HUES64 (cell line): ENCODE data around the gene SLC37A2.

Source experiments
- H3K27ac ChIP-seq: 2 replicates; pipeline ENCODE4 v1.7.0; 2013; ENCODE audit warnings: low read depth, low read length, inconsistent platforms
- H3K27me3 ChIP-seq: 2 replicates; pipeline ENCODE4 v1.6.1; 2013; ENCODE audit warnings: mild to moderate bottlenecking, low read length; ENCODE audit not compliant: insufficient read depth
- H3K36me3 ChIP-seq: 2 replicates; pipeline ENCODE4 v1.6.1; 2013; ENCODE audit warnings: mild to moderate bottlenecking, low read length; ENCODE audit not compliant: insufficient read depth
- H3K4me1 ChIP-seq: 2 replicates; pipeline ENCODE4 v1.6.1; 2013; ENCODE audit warnings: mild to moderate bottlenecking, low read length, moderate library complexity; ENCODE audit not compliant: insufficient read depth
- H3K4me3 ChIP-seq: 2 replicates; pipeline ENCODE4 v1.5.1; 2013; ENCODE audit warnings: mild to moderate bottlenecking, low read length, moderate library complexity
- H3K9ac ChIP-seq: 2 replicates; pipeline ENCODE4 v1.6.1; 2013; ENCODE audit warnings: mild to moderate bottlenecking, low read depth, low read length
- H3K9me3 ChIP-seq: 2 replicates; pipeline ENCODE4 v1.6.1; 2013; ENCODE audit warnings: low read depth, low read length; ENCODE audit not compliant: insufficient read depth
- WGBS: fragments of 150-250, 120-280 bp; methylation state at CpG from one replicate; pipeline ENCODE4 v1.1.7; 2013; ENCODE audit warnings: missing lambda C conversion rate; 5-methylcytosine and 5-hydroxymethylcytosine counted together

The SLC37A2 gene

GRCh38 chr11:125111343-125112207 is 48.5 kb downstream of the SLC37A2 start, which contains the start of gene TMEM218:
TMEM218 (minus strand) TSS chr11:125111626; CDS start chr11:125102241, 9,385 bp downstream.
- Histone ChIP-seq H3K9me3 (peaks cover 7% of the 10 kb centered on the region), H3K4me3 (peak within 1 kb of the TSS; percentile 96), H3K27me3 (peaks cover 2% of the 10 kb centered on the region; the same call in 1 of the 2 replicates), H3K9ac (peak within 1 kb of the TSS; percentile 74), H3K36me3 (peaks cover 10% of the 10 kb centered on the region; the same call in 1 of the 2 replicates), H3K27ac (peak within 1 kb of the TSS; percentile 47), H3K4me1 (peaks cover 7% of the 10 kb centered on the region; the same call in 1 of the 2 replicates)
- WGBS, result 5% methylated on average over 49 of the region's 49 CpGs

DNA sequence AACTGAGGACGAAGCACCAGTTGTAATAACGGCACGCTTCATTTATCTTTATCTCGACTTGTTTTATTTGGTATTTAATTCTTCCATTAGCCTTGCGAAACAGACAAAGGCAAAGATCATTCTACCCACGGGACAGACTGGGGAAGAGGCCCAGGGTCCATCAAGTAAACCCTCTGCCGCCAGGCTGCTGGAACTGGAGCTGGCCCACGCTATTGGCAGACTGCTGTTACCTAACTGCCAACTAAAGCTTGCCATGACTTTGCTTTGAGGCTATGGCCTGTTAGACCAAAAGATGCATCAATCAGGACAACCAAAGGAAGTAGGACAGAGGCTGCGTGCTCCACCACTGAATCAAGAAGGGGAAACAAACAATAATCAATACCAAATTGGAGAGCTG is 49.1 kb downstream of the SLC37A2 start:
- Histone ChIP-seq H3K4me1 (peaks cover 7% of the 10 kb centered on the region; the same call in 1 of the 2 replicates), H3K36me3 (peaks cover 5% of the 10 kb centered on the region; the same call in 1 of the 2 replicates), H3K9me3 (peaks cover under 1% of the 10 kb centered on the region), H3K9ac (no peak overlapping the region), H3K27ac (no peak overlapping the region), H3K4me3 (peak overlapping the region; percentile 44), H3K27me3 (peaks cover 8% of the 10 kb centered on the region; the same call in 1 of the 2 replicates)
- WGBS, result 91% methylated on average over 9 of the region's 9 CpGs

DNA sequence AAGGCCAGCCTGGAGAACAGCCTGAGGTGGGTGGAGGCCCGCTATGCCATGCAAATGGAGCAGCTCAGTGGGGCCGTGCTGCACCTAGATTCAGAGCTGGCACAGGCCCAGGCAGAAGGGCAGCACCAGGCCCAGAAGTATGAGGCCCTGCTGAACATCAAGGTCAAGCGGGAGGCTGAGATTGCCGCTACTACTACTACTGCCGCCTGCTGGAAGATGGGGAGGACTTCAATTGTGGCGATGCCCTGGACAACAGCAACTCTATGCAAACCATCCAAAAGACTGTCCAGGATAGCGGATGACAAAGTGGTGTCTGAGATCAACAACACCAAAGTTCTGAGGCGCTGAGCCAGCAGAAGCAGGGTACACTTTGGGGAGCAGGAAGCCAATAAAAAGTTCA is 51.4 kb downstream of the SLC37A2 start:
- Histone ChIP-seq H3K9ac (no peak overlapping the region), H3K4me3 (no peak overlapping the region), H3K27me3 (peaks cover 14% of the 10 kb centered on the region; the same call in 1 of the 2 replicates), H3K9me3 (no peaks in the 10 kb centered on the region), H3K27ac (no peak overlapping the region), H3K36me3 (no peaks in the 10 kb centered on the region), H3K4me1 (peaks cover 7% of the 10 kb centered on the region; the same call in 1 of the 2 replicates)
- WGBS, result 78% methylated on average over 8 of the region's 8 CpGs

DNA sequence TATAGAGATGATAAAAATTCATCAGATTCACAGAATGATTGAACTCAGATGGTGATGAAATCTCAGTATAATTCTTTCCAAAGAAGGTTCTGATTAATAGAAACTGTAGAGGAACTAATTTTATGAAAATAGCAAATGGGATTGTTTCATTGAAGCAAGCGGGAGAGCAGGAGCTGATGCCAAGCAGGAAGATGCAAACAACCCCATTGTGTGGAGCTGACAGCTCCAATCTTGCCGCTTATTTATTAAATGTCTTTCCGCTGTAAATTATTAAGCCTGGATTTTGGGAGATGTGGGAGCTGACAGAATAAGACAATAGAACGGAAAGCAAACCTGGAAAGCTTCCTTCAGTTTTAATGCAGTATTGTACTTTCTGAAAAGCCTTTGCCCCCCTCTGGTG is 54.3 kb downstream of the SLC37A2 start:
- Histone ChIP-seq H3K36me3 (no peaks in the 10 kb centered on the region), H3K9me3 (no peaks in the 10 kb centered on the region), H3K4me3 (no peak overlapping the region), H3K27me3 (peaks cover 40% of the 10 kb centered on the region), H3K9ac (no peak overlapping the region), H3K4me1 (no peaks in the 10 kb centered on the region), H3K27ac (no peak overlapping the region)
- 94% methylated on average over 4 of the region's 4 CpGs for WGBS

DNA sequence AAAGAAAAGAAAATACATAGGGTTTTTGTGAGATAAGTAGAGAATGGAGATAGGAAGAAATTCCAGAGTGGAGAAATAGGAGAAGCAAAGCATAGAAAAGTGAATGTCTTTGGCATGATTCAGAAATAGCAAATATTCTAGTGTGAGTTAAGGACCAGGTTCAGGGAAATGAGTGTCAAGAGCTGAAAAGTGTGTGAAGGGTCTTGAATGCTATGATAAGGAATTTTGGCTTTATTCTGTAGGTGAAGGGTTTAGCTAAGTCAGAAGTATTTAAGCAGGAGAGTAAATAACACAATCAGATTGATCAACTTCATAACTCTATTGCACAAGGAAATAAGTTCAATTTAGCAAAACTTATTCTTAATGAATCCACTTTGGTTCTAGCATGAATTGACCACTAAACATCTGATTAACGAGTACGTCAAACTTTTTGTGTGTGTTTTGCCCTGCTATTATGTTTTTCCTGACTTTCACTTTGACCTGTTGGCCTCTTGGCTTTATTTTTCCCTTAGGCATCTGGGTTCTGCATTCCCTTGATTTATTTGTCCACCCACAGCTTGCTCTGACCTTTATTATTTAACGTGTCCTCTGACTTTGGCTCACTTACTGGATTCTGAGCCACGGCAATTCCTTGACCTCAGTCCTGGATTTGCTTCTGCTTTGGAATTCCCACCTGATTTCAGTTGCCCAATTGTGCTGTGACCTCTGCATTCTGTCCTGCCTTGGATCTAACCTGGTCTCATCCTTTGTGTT is 60.3 kb downstream of the SLC37A2 start:
- Histone ChIP-seq H3K4me3 (no peak overlapping the region), H3K36me3 (no peaks in the 10 kb centered on the region), H3K27me3 (peaks cover 36% of the 10 kb centered on the region), H3K9me3 (peaks cover 4% of the 10 kb centered on the region; the same call in 1 of the 2 replicates), H3K27ac (no peak overlapping the region), H3K4me1 (no peaks in the 10 kb centered on the region), H3K9ac (no peak overlapping the region)
- WGBS, result 95% methylated on average over 4 of the region's 4 CpGs

DNA sequence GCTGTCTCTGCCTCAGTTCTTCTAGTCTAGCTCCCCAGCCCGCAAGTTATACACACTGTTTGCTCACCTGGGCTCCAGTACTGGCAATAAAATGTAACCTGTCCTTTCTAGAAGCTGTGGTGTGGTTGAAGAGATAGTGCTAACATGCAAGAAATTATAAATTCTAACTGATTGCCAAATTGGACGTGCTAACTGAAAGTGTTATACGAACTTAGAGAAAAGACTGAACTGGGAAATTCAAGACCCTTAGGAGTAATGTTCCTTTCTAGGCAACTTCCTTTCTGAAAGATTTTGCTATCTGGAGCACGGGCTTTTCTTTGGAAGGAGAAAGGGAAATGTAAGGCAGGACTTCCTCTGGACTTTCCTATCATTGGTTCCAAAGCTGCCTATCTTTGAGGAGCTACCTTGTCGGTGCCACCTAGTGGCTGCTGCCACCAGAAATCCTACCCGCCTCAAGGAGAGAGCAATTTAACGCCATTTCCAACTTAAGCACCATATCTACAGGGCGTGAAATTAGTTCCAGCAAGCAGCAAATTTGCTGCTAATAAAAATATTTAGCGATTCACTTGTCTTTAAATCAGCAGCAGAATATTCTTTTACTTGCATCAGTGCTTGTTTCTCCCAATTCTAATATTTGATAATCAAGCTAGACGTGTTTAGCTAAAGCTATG is 61.0 kb downstream of the SLC37A2 start:
- Histone ChIP-seq H3K9me3 (peaks cover 4% of the 10 kb centered on the region; the same call in 1 of the 2 replicates), H3K36me3 (no peaks in the 10 kb centered on the region), H3K4me3 (no peak overlapping the region), H3K4me1 (no peaks in the 10 kb centered on the region), H3K27me3 (peaks cover 36% of the 10 kb centered on the region), H3K9ac (no peak overlapping the region), H3K27ac (no peak overlapping the region)
- 68% methylated on average over 10 of the region's 10 CpGs for WGBS

GRCh38 chr11:125124618-125124992 is 61.5 kb downstream of the SLC37A2 start:
- H3K27me3 ChIP-seq, result peaks cover 36% of the 10 kb centered on the region
- WGBS, result 97% methylated on average over 4 of the region's 4 CpGs

DNA sequence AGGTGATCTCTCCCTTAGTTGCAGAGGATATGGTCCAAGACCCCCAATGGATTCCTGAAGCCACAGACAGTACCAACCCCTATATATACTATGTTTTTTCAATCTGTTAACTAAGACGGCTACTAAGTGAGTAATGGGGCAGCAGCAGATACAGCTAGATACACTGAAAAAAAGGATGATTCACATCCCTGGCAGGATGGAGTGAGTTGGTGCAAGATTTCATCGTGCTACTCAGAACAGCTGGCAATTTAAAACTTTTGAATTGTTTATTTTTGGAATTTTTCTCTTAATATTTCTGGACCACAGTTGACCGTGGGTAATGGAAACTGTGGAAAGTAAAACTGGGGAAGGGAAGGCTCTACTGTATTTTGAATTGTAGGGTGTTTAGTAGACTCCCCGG is 65.3 kb downstream of the SLC37A2 start:
- WGBS, result 88% methylated on average over 4 of the region's 4 CpGs
- Histone ChIP-seq H3K4me3 (no peak overlapping the region), H3K27me3 (peaks cover 15% of the 10 kb centered on the region), H3K4me1 (no peaks in the 10 kb centered on the region), H3K9me3 (peaks cover 4% of the 10 kb centered on the region; the same call in 1 of the 2 replicates), H3K9ac (no peak overlapping the region), H3K27ac (no peak overlapping the region), H3K36me3 (no peaks in the 10 kb centered on the region)

More at GRCh38 chr11:125124618-125124992, 61.5 kb downstream of the SLC37A2 start:
- H3K9ac ChIP-seq, result no peak overlapping the region
- H3K4me1 ChIP-seq, result no peaks in the 10 kb centered on the region
- H3K4me3 ChIP-seq, result no peak overlapping the region
- H3K36me3 ChIP-seq, result no peaks in the 10 kb centered on the region
- no peak overlapping the region for H3K27ac ChIP-seq
- peaks cover 4% of the 10 kb centered on the region; the same call in 1 of the 2 replicates for H3K9me3 ChIP-seq

- WGBS, result 94% methylated on average over 21 of the region's 22 CpGs
- no peaks in the 10 kb centered on the region for H3K4me1 ChIP-seq
- H3K27ac ChIP-seq, result no peak overlapping the region
These were observed 66.3 kb downstream of the SLC37A2 start for GRCh38 chr11:125129316-125129993.

DNA sequence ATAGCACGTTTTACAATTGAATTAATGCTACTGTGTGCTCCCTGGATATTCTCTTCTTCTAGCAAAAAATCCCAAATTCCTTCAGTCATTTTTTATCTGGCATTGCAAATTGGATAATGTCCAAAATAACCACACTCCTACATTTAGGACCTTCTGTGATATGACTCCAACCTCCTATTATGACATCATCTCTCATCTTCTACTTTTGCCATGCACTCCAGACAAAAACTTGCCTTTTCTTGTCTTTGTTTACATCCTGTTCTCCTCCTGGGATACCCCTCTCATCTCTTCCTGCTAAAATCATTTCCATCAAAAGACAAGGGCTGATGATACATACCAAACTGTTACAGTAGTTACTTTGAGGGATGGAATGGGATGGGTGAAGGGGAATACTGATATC is 69.0 kb downstream of the SLC37A2 start:
- no peak overlapping the region for H3K27ac ChIP-seq
- H3K9me3 ChIP-seq, result no peaks in the 10 kb centered on the region
- no peak overlapping the region for H3K4me3 ChIP-seq
- H3K36me3 ChIP-seq, result no peaks in the 10 kb centered on the region
- 85% methylated on average over 1 of the region's 1 CpG for WGBS
- no peak overlapping the region for H3K9ac ChIP-seq
- peaks cover 4% of the 10 kb centered on the region for H3K27me3 ChIP-seq
- H3K4me1 ChIP-seq, result no peaks in the 10 kb centered on the region

More at GRCh38 chr11:125129316-125129993, 66.3 kb downstream of the SLC37A2 start:
- H3K27me3 ChIP-seq, result peaks cover 15% of the 10 kb centered on the region
- H3K9me3 ChIP-seq, result no peaks in the 10 kb centered on the region
- no peak overlapping the region for H3K4me3 ChIP-seq
- no peaks in the 10 kb centered on the region for H3K36me3 ChIP-seq
- H3K9ac ChIP-seq, result no peak overlapping the region
